Raji (cell line): ENCODE results near the gene LMBRD1.

Source experiments
- POLR2A ChIP-seq: IDR thresholded peaks from 2 replicates; pipeline ENCODE4 v1.6.1; 2011; ENCODE audit warnings: low read depth, low read length, control low read depth; ENCODE audit not compliant: insufficient read depth

Gene LMBRD1

GRCh38 chr6:69706724-69707123 is 90.1 kb downstream of the LMBRD1 start:
- no peak for TF ChIP-seq POLR2A

GRCh38 chr6:69705954-69706353 is 90.9 kb downstream of the LMBRD1 start:
- no peak for TF ChIP-seq POLR2A

GRCh38 chr6:69704916-69705315 is 91.9 kb downstream of the LMBRD1 start:
- no peak for TF ChIP-seq POLR2A

GRCh38 chr6:69699655-69700054 is 97.2 kb downstream of the LMBRD1 start:
- TF ChIP-seq POLR2A: no peak

- no peak for TF ChIP-seq POLR2A
Observed at GRCh38 chr6:69696273-69696672, 100.5 kb downstream of the LMBRD1 start.

GRCh38 chr6:69693762-69694161 is 103.0 kb downstream of the LMBRD1 start:
- TF ChIP-seq POLR2A: no peak

- TF ChIP-seq POLR2A: no peak
Observed at GRCh38 chr6:69690986-69691385, 105.8 kb downstream of the LMBRD1 start.

- TF ChIP-seq POLR2A: no peak
Observed at GRCh38 chr6:69680302-69680701, 116.5 kb downstream of the LMBRD1 start.

- no peak for TF ChIP-seq POLR2A
Observed at GRCh38 chr6:69673298-69673697, 123.5 kb downstream of the LMBRD1 start.

GRCh38 chr6:69668916-69669315 is 127.9 kb downstream of the LMBRD1 start:
- no peak for TF ChIP-seq POLR2A

GRCh38 chr6:69665437-69665836 is 131.4 kb downstream of the LMBRD1 start:
- no peak for TF ChIP-seq POLR2A

- TF ChIP-seq POLR2A: no peak
Observed at GRCh38 chr6:69664551-69664950, 132.3 kb downstream of the LMBRD1 start.

- TF ChIP-seq POLR2A: no peak
Observed at GRCh38 chr6:69663215-69663614, 133.6 kb downstream of the LMBRD1 start.

GRCh38 chr6:69650703-69651102 is 146.1 kb downstream of the LMBRD1 start:
- TF ChIP-seq POLR2A: no peak

GRCh38 chr6:69647726-69648125 is 149.1 kb downstream of the LMBRD1 start:
- no peak for TF ChIP-seq POLR2A

- TF ChIP-seq POLR2A: no peak
Observed at GRCh38 chr6:69643688-69644087, 153.1 kb downstream of the LMBRD1 start.

- no peak for TF ChIP-seq POLR2A
Observed at GRCh38 chr6:69632932-69633331, 163.9 kb downstream of the LMBRD1 start.
